ENCODE measurements around the gene THAP4.

GRCh38 chr2:241615041-241615440, 21.9 kb downstream of the THAP4 start:
- TF ChIP-seq POLR2A (IDR thresholded peaks at IDR 0.05; ENCODE audit: low read length), result no peak
- no peak for TF ChIP-seq GATA1 (IDR thresholded peaks at IDR 0.05; ENCODE audit: low read depth, low read length)
